Neural progenitor cell (in vitro differentiated cells): ENCODE measurements around the gene CMYA5. TPM values are rescaled to one million over a fixed set of nuclear protein-coding genes. Genes with fewer than 3 reads are reported as not detected.

Experiments used
- DNase-seq: peaks from one replicate; pipeline ENCODE4 v3.0.0-alpha.2; 2016; ENCODE audit warnings: low spot score
- H2AFZ ChIP-seq: fragments of 200-600 bp; sonication (generic); replicated peaks from 2 replicates; pipeline ENCODE4 v1.6.1; 2016; ENCODE audit warnings: antibody characterized with exemption
- H3F3A ChIP-seq: fragments of 200-600 bp; sonication (generic); 2 replicates; pipeline ENCODE4 v1.6.1; 2016; ENCODE audit warnings: antibody characterized with exemption, low read depth
- H3K27ac ChIP-seq: fragments of 200-600 bp; sonication (generic); 2 replicates; pipeline ENCODE4 v1.5.1; 2016; ENCODE audit warnings: mild to moderate bottlenecking
- H3K27me3 ChIP-seq: fragments of 200-600 bp; sonication (generic); 2 replicates; pipeline ENCODE4 v1.6.1; 2016; ENCODE audit warnings: mild to moderate bottlenecking, moderate library complexity
- H3K36me3 ChIP-seq: fragments of 200-600 bp; sonication (generic); 2 replicates; pipeline ENCODE4 v1.5.1; 2016
- H3K4me1 ChIP-seq: fragments of 200-600 bp; sonication (generic); 2 replicates; pipeline ENCODE4 v1.6.1; 2016; ENCODE audit warnings: mixed run types
- H3K4me2 ChIP-seq: fragments of 200-600 bp; sonication (generic); 2 replicates; pipeline ENCODE4 v1.6.1; 2016
- H3K4me3 ChIP-seq: fragments of 200-600 bp; sonication (generic); 2 replicates; pipeline ENCODE4 v1.5.1; 2016
- H3K79me2 ChIP-seq: fragments of 200-600 bp; sonication (generic); 2 replicates; pipeline ENCODE4 v1.6.1; 2016; ENCODE audit warnings: low read depth
- H3K9ac ChIP-seq: fragments of 200-600 bp; sonication (generic); 2 replicates; pipeline ENCODE4 v1.6.1; 2016
- H3K9me3 ChIP-seq: fragments of 200-600 bp; sonication (generic); 2 replicates; pipeline ENCODE4 v1.5.1; 2016; ENCODE audit warnings: low read depth
- H4K20me1 ChIP-seq: fragments of 200-600 bp; sonication (generic); 2 replicates; pipeline ENCODE4 v1.6.1; 2016; ENCODE audit warnings: low read depth
- H3K27ac Mint-ChIP-seq: 3 replicates; pipeline ENCODE4 v1.8.0; 2021; ENCODE audit warnings: mixed read lengths
- H3K27me3 Mint-ChIP-seq: 2 replicates; pipeline ENCODE4 v1.8.0; 2022; ENCODE audit warnings: low read depth, mild to moderate bottlenecking, inconsistent platforms, moderate library complexity, mixed read lengths; ENCODE audit not compliant: insufficient read depth
- H3K36me3 Mint-ChIP-seq: 3 replicates; pipeline ENCODE4 v1.8.0; 2021; ENCODE audit warnings: mixed read lengths
- H3K4me1 Mint-ChIP-seq: 3 replicates; pipeline ENCODE4 v1.8.0; 2021; ENCODE audit warnings: mixed read lengths
- H3K4me3 Mint-ChIP-seq: 3 replicates; pipeline ENCODE4 v1.8.0; 2021; ENCODE audit warnings: mild to moderate bottlenecking, moderate library complexity, mixed read lengths
- H3K9me3 Mint-ChIP-seq: 3 replicates; pipeline ENCODE4 v1.8.0; 2020; ENCODE audit warnings: mixed read lengths
- EZH2 ChIP-seq: fragments of 200-600 bp; sonication (generic); IDR thresholded peaks from 2 replicates; pipeline ENCODE4 v1.6.1; 2017; ENCODE audit warnings: antibody characterized with exemption, mild to moderate bottlenecking, moderate library complexity
- EZH2phosphoT487 ChIP-seq: fragments of 200-600 bp; sonication (generic); IDR thresholded peaks from 2 replicates; pipeline ENCODE4 v1.6.1; 2017; ENCODE audit warnings: antibody characterized with exemption
- total RNA-seq: library from RNA; depleted of rRNA; stranded (reverse); fragments of >200 nt; gene quantifications from 2 replicates; pipeline ENCODE4 v1.2.3, GENCODE V29; 2015; ENCODE audit warnings: low replicate concordance
- TF ChIP-seq, protein P1 (sequence below): fragments of 200-600 bp; sonication (generic); IDR thresholded peaks from 2 replicates; pipeline ENCODE4 v1.5.1; 2017; ENCODE audit warnings: antibody characterized with exemption, mild to moderate bottlenecking

CMYA5 gene
- total RNA-seq, 1 donor from 2014 or later, result 3.5 TPM

DNA sequence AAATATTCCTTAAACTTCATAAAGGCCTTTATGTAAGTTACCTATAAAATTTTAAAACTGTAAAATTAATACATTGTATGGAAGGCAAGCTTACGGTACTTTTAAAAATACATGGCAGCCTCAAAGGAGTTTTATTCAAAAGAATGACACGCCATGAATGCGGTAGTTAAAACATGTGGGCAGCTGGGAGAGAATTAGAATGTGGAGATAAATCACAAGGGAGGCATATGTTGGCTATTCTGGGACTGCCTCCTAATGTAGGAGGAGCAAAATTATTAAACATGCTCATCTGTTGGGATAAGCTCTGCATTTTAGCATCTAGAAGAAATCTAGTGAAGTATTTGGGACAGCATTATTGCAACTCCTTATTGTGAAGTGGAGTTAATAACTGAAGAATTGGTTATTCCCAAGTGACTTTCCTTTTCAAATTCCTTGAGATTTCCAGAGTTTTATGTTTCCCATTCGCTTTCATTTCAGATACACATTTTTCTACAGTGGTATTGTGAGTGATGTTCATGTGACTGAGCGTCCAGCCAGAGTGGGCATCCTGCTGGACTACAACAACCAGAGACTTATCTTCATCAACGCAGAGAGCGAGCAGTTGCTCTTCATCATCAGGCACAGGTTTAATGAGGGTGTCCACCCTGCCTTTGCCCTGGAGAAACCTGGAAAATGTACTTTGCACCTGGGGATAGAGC is 109.4 kb downstream of the CMYA5 start:
- no peaks in the 10 kb centered on the region for H3K9me3 Mint-ChIP-seq
- Histone ChIP-seq H3K79me2 (no peaks in the 10 kb centered on the region), H3F3A (no peaks in the 10 kb centered on the region), H3K27me3 (no peaks in the 10 kb centered on the region), H3K4me1 (no peaks in the 10 kb centered on the region), H4K20me1 (no peaks in the 10 kb centered on the region), H2AFZ (no peak overlapping the region), H3K27ac (no peak overlapping the region), H3K4me3 (no peak overlapping the region), H3K9ac (no peak overlapping the region), H3K36me3 (no peaks in the 10 kb centered on the region), H3K9me3 (no peaks in the 10 kb centered on the region), H3K4me2 (no peak overlapping the region)
- TF ChIP-seq EZH2phosphoT487, result no peak
- no peak for TF ChIP-seq EZH2
- TF ChIP-seq, protein P1, sequence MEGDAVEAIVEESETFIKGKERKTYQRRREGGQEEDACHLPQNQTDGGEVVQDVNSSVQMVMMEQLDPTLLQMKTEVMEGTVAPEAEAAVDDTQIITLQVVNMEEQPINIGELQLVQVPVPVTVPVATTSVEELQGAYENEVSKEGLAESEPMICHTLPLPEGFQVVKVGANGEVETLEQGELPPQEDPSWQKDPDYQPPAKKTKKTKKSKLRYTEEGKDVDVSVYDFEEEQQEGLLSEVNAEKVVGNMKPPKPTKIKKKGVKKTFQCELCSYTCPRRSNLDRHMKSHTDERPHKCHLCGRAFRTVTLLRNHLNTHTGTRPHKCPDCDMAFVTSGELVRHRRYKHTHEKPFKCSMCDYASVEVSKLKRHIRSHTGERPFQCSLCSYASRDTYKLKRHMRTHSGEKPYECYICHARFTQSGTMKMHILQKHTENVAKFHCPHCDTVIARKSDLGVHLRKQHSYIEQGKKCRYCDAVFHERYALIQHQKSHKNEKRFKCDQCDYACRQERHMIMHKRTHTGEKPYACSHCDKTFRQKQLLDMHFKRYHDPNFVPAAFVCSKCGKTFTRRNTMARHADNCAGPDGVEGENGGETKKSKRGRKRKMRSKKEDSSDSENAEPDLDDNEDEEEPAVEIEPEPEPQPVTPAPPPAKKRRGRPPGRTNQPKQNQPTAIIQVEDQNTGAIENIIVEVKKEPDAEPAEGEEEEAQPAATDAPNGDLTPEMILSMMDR, result no peak
- H3K27ac Mint-ChIP-seq, result peak overlapping the region; percentile 39
- DNase-seq, result no peak
- H3K36me3 Mint-ChIP-seq, result no peaks in the 10 kb centered on the region
- H3K27me3 Mint-ChIP-seq, result peaks cover 2% of the 10 kb centered on the region
- no peak overlapping the region for H3K4me3 Mint-ChIP-seq
- H3K4me1 Mint-ChIP-seq, result no peaks in the 10 kb centered on the region

DNA sequence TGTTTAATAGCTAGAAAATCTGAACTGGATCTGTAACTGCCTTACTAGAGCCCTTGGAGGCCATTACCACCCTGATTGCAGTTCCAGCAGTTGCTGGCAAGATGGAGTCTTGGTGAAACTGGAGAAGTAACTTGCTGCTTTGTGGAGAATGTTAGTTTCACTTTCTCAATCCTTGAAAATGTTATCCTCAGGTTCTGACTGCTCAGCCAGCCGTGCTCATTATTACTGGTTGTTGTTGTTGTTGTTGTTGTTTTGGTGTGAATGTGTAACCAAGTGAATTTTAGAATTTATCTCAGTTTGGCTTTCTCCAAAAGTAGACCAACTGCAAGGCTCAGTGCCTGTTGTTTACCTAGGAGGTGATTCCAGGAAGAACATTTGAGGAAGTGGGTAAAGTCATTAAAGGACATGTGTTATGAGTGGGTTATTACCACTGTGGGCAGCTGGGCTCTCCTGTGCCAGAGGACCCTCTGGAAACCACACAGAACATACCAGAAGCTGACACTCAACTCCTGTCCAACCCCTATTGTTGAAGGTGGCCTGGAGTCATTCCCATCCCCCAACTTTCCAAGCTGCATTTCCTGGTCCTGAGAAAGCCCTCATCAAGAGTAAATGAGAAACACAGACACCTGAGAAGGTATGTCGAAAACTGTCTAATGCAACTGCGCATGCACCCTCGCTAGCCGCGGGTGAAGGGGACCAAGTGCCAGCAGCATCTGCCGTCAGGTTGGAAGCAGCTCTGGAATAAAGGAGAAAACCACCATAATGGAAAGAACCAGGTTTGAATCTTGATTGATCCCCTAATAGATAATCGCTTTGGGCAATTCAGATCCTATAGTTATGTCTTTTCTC is 111.6 kb downstream of the CMYA5 start:
- Histone ChIP-seq H3K9ac (no peak overlapping the region), H3F3A (no peaks in the 10 kb centered on the region), H3K36me3 (no peaks in the 10 kb centered on the region), H3K79me2 (no peaks in the 10 kb centered on the region), H3K4me1 (no peaks in the 10 kb centered on the region), H2AFZ (no peak overlapping the region), H3K4me3 (no peak overlapping the region), H3K9me3 (no peaks in the 10 kb centered on the region), H3K4me2 (no peak overlapping the region), H3K27ac (no peak overlapping the region), H3K27me3 (no peaks in the 10 kb centered on the region), H4K20me1 (no peaks in the 10 kb centered on the region)
- H3K9me3 Mint-ChIP-seq, result no peaks in the 10 kb centered on the region
- TF ChIP-seq EZH2phosphoT487, result no peak
- TF ChIP-seq, protein P1, result no peak
- TF ChIP-seq EZH2, result no peak
- no peaks in the 10 kb centered on the region for H3K27me3 Mint-ChIP-seq
- no peaks in the 10 kb centered on the region for H3K4me1 Mint-ChIP-seq
- no peak for DNase-seq
- no peaks in the 10 kb centered on the region for H3K36me3 Mint-ChIP-seq
- H3K27ac Mint-ChIP-seq, result no peak overlapping the region
- no peak overlapping the region for H3K4me3 Mint-ChIP-seq

DNA sequence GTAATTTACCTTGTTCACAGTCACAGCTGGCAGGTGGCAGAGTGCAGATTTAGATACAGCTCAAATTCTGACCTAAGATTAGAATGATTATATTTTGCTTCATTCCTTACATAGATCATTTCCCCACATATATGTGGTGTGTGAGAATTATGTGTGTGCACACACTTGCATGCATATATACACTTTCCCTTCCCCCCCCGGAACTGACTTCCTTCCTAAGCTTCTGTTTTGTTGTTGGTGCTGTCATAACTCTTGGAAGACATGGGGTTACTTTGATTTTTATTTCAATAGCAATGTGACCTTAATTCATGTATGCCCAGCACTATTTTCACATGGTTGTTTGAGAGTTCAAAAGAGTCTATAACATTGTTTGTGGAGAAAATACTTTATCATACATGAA is 112.8 kb downstream of the CMYA5 start:
- no peak for DNase-seq
- H4K20me1 ChIP-seq, result no peaks in the 10 kb centered on the region
- no peak overlapping the region for H3K9ac ChIP-seq
- peaks cover 4% of the 10 kb centered on the region for H3K4me1 Mint-ChIP-seq
- no peak overlapping the region for H3K27ac ChIP-seq
- H3K36me3 ChIP-seq, result no peaks in the 10 kb centered on the region
- no peaks in the 10 kb centered on the region for H3K27me3 ChIP-seq
- H3K4me1 ChIP-seq, result peaks cover 4% of the 10 kb centered on the region
- TF ChIP-seq EZH2 (no peak), EZH2phosphoT487 (no peak)
- TF ChIP-seq, protein P1, result no peak
- no peaks in the 10 kb centered on the region for H3K36me3 Mint-ChIP-seq
- no peaks in the 10 kb centered on the region for H3K79me2 ChIP-seq
- no peak overlapping the region for H3K4me3 Mint-ChIP-seq
- no peak overlapping the region for H3K27ac Mint-ChIP-seq
- no peaks in the 10 kb centered on the region for H3K9me3 Mint-ChIP-seq
- H3K4me2 ChIP-seq, result no peak overlapping the region
- H3K9me3 ChIP-seq, result no peaks in the 10 kb centered on the region
- no peak overlapping the region for H2AFZ ChIP-seq
- H3K4me3 ChIP-seq, result no peak overlapping the region
- no peaks in the 10 kb centered on the region for H3F3A ChIP-seq
- no peaks in the 10 kb centered on the region for H3K27me3 Mint-ChIP-seq
